Tibial nerve (tissue), 4 donors: Measurements from ENCODE around the gene ABLIM2.

ENCODE experiments used
- EP300 ChIP-seq, 2 donors: sonication (generic); formaldehyde crosslinking; IDR thresholded peaks; one replicate each; pipeline ENCODE4 v1.6.1; 2017; ENCODE audit warnings: antibody characterized with exemption in 2 of 2, mild to moderate bottlenecking in 1 of 2
- POLR2A ChIP-seq, 2 donors: fragments of 450-650 bp; IDR thresholded peaks; one replicate each; pipeline ENCODE4 v1.6.1; 2017; ENCODE audit warnings: antibody characterized with exemption in 2 of 2, mild to moderate bottlenecking in 2 of 2, moderate library complexity in 2 of 2
- TF ChIP-seq, protein P1 (sequence below), 5 experiments: fragments of 200-600 bp in 3 of 5; fragments of 450-650 bp in 2 of 5; sonication (generic) in 3 of 5; IDR thresholded peaks; one replicate each; pipeline ENCODE4 v1.5.1; 2016 to 2019; ENCODE audit warnings: antibody characterized with exemption in 5 of 5, mild to moderate bottlenecking in 3 of 5, moderate library complexity in 2 of 5

DNA sequence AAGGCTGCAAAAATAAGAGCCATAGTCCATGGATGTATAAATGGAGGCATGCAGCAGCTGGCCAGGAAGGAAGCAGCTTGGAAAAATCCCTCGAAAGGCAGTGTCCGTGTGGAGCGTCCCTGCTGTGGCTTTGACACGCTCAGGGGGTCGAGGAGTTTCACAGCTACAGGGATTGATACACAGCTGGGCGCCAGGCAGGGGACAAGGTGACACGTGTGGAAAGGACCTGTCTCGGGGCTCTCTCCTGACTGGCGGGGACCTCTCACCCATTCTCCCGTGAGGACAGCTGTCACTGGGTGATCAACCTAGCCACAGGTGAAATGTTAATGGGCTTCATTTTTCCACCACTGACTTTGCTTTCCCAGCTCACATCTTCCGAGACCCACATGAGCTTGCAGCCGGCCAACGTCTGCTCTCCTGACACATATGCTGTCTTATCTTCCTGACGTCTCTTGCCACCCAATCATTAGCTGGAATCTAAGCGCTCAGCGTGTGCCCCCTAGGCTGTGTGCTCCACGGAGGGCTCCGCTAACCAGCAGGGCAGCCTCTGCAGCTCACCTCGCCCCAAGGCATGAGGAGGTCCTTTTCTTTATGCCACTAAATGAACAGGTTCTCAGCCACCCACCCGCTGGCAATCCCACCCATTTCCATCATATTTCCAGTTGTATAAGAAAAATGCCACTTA lies 129.6 kb downstream of the ABLIM2 start:
- TF ChIP-seq, protein P1, sequence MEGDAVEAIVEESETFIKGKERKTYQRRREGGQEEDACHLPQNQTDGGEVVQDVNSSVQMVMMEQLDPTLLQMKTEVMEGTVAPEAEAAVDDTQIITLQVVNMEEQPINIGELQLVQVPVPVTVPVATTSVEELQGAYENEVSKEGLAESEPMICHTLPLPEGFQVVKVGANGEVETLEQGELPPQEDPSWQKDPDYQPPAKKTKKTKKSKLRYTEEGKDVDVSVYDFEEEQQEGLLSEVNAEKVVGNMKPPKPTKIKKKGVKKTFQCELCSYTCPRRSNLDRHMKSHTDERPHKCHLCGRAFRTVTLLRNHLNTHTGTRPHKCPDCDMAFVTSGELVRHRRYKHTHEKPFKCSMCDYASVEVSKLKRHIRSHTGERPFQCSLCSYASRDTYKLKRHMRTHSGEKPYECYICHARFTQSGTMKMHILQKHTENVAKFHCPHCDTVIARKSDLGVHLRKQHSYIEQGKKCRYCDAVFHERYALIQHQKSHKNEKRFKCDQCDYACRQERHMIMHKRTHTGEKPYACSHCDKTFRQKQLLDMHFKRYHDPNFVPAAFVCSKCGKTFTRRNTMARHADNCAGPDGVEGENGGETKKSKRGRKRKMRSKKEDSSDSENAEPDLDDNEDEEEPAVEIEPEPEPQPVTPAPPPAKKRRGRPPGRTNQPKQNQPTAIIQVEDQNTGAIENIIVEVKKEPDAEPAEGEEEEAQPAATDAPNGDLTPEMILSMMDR (IDR thresholded peaks at IDR 0.05) = no peak
- TF ChIP-seq POLR2A (IDR thresholded peaks at IDR 0.05) (no peak), EP300 (IDR thresholded peaks at IDR 0.05) (no peak)
